T47D (cell line): ENCODE results near the gene HSPB7.
"Not testable (repeated sequence)": the region's sequence is repeated elsewhere in the genome, so short reads cannot be mapped to it uniquely, and the experiment has no call there.

Experiments
- DNase-seq, 2 experiments: peaks; one replicate each; pipeline versions ENCODE4 v3.0.0 to v3.0.0-alpha.2; 2011 to 2012; ENCODE audit warnings: low read depth in 1 of 2, low spot score in 1 of 2
- JUND ChIP-seq: IDR thresholded peaks from 2 replicates; pipeline ENCODE4 v1.6.1; 2012; ENCODE audit warnings: low read depth
- in situ Hi-C: cut with HindIII; loops from 2 replicates; pipeline ENCODE4 v1.10.0; 2016; ENCODE audit warnings: low sequenced_read_pairs, low pct_unique_long_range_greater_than_20kb

The HSPB7 gene

DNA sequence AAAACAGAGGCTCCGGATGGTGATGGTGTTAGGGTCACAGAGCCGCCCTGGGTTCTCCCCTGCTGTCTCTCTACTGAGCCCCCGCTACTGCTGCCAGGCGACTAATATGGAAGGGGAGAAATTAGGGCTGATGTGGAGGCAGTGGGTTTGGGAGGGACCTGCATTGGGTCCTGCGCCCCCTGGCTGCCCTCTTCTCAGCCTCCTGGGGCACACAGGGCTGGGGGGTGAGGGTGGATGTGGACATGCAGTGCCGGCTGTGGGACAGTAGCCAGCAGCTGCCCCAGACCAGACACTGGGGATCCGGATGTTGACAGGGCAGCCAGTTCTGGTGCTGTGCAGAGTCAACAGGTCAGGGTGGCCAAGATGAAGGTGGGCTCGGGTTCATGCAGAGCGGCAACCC is 24.3 kb upstream of the HSPB7 start:
- no peak for TF ChIP-seq JUND
- DNase-seq: no peak
- in situ Hi-C loops: no loop called here

GRCh38 chr1:16041200-16041599 is 23.4 kb upstream of the HSPB7 start:
- in situ Hi-C loops: no loop called here
- no peak for TF ChIP-seq JUND
- no peak for DNase-seq

GRCh38 chr1:16039871-16040270 is 22.0 kb upstream of the HSPB7 start:
- in situ Hi-C loops, DNase-seq: not testable (repeated sequence)

DNA sequence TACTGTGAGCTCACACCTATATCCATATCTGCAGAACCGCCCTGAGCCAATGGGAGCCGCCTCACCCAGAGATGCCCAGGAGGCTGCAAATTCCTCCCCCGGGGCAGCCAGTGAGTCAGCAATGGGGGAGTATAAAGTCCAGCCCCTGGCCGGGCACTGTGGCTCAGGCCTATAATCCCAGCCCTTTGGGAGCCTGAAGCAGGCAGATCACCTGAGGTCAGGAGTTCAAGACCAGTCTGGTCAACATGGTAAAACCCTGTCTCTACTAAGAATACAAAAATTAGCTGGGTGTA is 20.7 kb upstream of the HSPB7 start:
- in situ Hi-C loops: no loop called here
- TF ChIP-seq JUND: no peak
- no peak for DNase-seq

DNA sequence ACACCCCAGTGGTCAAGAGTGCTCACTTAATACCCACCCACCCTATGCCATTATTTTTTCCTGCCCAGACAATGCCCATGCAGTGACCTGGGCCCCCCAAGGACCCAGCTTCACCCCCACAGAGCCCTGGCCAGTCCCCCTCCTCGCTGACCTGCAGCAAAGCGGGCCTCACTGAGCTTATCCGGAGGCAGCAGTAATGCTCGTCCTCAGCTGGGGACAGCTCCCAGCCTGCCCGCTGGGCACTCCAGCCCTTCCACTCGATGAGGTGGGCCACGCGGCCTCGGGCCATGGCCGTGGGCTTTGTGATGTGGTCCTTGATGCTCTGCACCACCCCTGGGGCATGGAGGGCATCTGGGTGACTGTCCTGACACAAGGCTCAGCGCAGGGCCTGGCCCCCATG is 18.6 kb upstream of the HSPB7 start:
- DNase-seq, in situ Hi-C loops: not testable (repeated sequence)

- in situ Hi-C loops: not testable (repeated sequence)
Measured at GRCh38 chr1:16033103-16033632, 15.3 kb upstream of the HSPB7 start.

DNA sequence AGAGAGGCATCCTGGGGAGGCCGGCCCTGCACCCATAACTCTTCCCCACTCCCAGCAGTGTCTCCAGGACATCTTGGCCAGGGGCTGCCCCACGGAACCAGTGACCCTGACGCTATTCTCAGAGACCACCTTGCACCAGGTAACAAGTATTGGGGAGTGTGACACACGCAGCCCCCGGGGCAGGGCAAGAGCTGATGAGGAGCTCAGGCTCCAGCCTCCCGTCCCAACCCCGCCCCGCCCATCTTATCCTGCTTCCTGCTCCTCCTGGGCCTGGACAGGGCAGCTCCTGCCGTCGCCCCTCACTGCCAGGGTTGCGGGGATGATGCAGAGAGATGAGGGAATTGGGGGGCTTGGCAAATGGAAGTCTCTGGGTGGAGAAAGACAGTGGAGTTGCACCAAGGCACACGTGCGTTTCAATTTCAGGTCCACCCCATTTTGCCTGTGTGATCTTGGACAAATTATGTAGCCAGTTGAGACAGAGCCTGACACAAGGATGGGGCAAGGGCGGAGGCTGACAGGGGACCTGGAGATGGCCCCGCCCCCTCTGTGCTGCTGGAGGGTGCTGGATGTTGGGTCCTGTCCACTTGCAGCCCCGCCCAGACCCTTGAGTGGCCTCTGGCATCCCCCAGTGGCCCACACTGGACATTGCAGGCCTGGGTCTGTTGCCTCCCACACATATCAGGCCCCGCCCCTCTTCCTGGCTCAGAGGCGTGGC is 14.7 kb upstream of the HSPB7 start:
- in situ Hi-C loops: no loop called here
- no peak for TF ChIP-seq JUND
- DNase-seq: peak; percentile 51 to 84

More at GRCh38 chr1:16033103-16033632, 15.3 kb upstream of the HSPB7 start:
- not testable (repeated sequence) for DNase-seq

DNA sequence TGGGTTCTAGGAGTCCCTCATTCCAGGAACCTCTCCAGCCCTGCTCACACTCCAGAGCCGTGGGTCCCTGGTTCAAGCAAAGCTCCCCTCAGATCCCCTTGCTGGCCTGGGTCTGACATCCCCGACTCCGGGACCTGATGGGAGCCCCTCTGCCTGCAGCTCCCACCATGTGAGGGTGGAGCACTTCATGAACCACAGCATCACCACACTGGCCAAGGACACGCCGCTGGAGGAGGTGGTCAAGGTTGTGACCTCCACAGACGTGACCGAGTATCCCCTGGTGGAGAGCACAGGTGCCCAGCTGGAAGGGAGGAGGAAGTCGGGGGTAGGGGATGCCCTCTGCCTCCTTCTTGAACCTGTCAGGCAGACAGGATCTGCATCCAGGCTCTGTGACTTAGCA is 13.7 kb upstream of the HSPB7 start:
- in situ Hi-C loops: no loop called here
- no peak for DNase-seq
- no peak for TF ChIP-seq JUND

- TF ChIP-seq JUND: no peak
- DNase-seq: no peak
- in situ Hi-C loops: no loop called here
Measured at GRCh38 chr1:16029288-16029687, 11.4 kb upstream of the HSPB7 start.

DNA sequence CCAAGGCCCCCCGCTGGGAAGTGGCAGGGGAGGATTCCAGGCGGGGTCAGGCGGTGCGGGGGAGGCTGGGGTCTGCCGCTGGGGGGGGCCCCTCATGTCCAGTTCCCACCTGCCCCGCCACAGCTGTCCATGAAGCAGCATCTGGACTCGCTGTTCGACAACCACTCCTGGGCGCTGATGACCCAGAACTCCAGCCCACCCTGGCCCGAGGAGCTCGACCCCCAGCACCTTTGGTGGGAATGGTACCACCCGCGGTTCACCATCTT is 11.1 kb upstream of the HSPB7 start:
- in situ Hi-C loops, DNase-seq: not testable (repeated sequence)

- TF ChIP-seq JUND: no peak
- DNase-seq: no peak
- in situ Hi-C loops: no loop called here
Measured at GRCh38 chr1:16028237-16029002, 10.6 kb upstream of the HSPB7 start.

- no peak for DNase-seq
- no peak for TF ChIP-seq JUND
- in situ Hi-C loops: no loop called here
Measured at GRCh38 chr1:16026723-16027484, 9.1 kb upstream of the HSPB7 start.

- in situ Hi-C loops: not testable (repeated sequence)
Measured at GRCh38 chr1:16026302-16026701, 8.5 kb upstream of the HSPB7 start.

More at GRCh38 chr1:16026302-16026701, 8.5 kb upstream of the HSPB7 start:
- DNase-seq: not testable (repeated sequence)
